Activated CD8-positive, alpha-beta memory T cell treated with anti-CD3 and anti-CD28 coated beads, Interleukin-2, amount 50 U/mL, for 48 hours (primary cell): ENCODE results near the gene CNTFR.

Experiments used
- DNase-seq: peaks from one replicate; pipeline ENCODE4 v3.0.0-alpha.2; 2020

The CNTFR gene

DNA sequence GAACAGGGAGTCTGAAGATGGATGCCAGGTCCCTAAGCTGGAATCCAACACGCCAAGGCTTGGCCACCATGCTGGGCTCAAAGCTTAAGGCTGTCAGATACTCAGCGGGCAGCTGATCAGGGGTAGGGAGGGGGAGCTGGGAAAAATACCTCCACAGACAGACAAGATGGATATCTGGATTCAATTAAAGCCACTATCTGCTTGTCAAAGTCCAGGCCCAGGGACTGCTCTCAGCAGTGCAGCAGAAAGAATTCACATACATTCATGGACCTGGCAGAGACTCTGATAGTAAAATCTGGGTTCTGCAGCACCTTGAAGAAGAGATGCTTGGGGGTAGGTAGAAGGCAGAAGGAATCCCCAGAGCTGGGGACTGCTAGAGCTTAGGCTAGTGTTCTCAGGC, 25.6 kb upstream of the CNTFR start:
- DNase-seq, result no peak

- peak; percentile 84 for DNase-seq
These were observed 23.4 kb upstream of the CNTFR start for GRCh38 chr9:34612788-34613390.

- DNase-seq, result peak; percentile 93
These were observed 22.6 kb upstream of the CNTFR start, which contains the start of gene RPP25L for GRCh38 chr9:34611811-34612787. RPP25L (minus strand) TSS chr9:34612097; CDS start chr9:34611296, 801 bp downstream.

- no peak for DNase-seq
These were observed 21.8 kb upstream of the CNTFR start for GRCh38 chr9:34611251-34611810.

DNA sequence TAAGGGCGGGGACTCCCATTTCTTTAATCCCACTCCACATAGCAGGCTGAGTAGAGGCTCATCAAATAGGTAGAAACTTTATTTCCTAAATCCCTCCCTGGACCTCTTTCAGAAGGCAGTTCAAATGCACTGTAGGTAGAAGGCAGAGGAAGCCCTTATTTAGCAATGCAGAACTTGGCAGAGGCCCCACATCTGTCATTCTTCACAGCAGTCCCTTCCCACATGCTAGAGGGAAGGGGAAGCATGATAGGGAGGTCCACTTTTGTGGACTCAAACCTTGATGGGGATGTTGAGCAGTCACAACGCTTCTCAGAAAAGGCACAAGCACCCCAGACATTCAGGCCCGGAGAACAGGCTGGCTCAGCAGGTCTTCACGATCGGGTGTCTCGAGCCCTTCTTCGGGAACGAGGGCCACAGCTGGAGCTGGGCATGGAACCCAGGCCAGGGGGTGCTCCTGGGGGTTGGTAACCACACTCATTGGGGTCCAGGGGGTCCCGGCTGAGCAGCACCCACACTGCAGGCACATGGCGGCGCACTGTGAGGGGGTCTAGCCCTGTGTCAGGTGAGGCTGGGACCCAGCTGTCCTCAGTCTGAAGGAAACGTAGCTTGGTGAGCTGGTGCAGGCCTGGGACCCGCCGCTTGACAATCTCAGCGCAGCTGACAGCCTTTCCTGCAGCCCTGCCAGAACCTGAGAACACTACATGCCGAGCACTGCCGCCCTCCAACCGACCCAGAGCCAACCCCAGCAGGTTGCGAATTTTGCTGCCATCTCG, 21.1 kb upstream of the CNTFR start:
- no peak for DNase-seq

GRCh38 chr9:34607331-34607730, 17.8 kb upstream of the CNTFR start:
- no peak for DNase-seq

GRCh38 chr9:34606905-34607304, 17.4 kb upstream of the CNTFR start:
- no peak for DNase-seq

DNA sequence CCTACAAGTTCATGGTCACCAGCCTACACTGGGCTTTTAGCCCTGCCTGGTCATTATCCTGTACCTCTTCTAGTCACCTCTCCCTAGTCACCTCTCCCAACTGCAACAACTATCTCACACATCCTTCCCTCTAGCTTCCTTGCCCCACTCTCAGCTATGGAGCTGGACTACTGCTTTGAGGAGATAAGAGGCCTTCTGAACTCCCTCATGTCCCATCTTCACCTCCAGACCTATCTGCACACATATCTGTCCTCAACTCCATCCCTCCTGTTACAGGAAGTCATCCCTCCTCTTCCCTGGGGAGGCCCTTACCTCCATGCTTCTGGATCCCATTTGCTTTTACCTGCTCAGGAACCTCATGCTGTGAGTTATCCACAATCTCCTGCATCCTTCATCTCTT, 16.7 kb upstream of the CNTFR start:
- DNase-seq, result no peak

DNA sequence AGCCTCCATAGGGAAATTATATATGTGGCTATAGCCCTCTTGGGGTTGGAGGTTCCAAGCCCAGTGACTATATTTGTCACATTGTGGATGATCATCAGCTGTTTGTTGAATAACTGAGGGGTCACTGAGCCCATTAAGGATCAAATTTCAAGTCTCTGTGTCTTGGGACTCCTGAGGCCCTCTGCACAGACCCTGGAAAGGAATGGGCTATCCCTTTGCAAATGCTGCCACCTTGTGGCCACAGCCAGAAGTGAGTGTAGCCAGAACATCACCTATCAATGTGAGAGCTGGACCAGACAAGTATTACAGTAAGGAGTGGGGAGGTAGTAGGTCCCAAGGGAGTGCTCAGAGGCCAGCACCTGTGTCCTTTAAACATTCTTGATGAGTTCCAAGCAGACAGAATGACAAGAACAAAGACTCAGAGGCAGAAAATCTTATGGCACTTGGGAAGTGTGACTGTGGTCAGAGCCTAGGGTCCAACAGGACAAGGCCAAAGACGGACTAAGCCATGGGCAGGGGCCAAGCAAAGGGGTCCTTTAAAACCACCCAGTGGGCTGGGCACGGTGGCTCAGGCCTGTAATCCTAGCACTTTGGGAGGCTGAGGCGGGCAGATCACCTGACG, 14.2 kb upstream of the CNTFR start:
- DNase-seq, result peak; percentile 94

DNA sequence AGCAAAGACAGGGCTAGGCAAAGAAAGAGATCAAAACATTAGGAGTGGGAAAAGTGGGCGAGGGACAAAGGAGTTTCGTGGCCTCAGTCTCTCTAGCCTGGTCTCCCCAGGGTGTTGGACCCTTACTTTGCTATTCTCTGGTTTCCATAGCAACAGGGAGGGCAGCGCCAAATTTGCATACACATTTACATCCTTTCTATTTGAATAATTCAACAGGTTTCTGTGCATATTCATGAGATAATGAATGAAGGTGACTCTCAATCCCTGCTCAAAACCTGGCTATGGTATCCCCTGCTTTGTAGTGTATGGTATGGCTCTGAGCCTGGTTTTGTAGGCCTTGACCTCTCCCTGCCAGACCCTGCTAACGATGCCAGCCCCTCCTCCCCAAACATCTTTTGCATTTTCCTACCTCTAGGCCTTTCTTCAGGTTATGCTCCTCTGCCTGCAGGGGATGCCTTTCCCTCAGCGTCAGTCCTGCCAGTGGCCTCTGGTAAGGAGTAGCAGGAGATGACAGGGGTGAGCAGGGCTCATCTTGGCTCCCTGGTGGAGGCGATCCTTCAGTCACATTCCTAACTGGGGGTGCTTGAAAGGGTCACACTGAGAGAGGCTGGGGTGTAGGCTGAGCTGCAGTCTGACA, 12.5 kb upstream of the CNTFR start:
- DNase-seq, result no peak

- no peak for DNase-seq
These were observed 11.4 kb upstream of the CNTFR start for GRCh38 chr9:34600908-34601307.

DNA sequence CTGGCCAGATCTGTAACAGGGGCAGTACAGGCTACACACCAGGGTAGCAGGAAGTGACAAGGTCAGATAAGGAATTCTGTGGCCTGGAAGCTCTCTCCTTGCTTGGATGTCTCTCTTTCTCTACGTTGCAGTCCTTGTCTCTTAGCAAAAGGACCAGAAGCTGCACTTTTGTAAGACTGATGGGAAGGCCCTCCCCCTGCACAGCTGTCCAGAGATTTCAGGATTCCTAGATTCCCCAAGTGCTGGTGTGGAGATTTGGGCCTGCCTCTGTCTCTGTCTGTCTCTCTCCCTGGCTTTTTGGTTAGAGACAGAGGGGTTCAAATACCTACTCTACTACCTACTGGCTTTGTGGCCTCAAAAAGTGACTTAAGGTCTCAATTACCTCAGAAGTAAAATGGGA, 10.0 kb upstream of the CNTFR start:
- no peak for DNase-seq

DNA sequence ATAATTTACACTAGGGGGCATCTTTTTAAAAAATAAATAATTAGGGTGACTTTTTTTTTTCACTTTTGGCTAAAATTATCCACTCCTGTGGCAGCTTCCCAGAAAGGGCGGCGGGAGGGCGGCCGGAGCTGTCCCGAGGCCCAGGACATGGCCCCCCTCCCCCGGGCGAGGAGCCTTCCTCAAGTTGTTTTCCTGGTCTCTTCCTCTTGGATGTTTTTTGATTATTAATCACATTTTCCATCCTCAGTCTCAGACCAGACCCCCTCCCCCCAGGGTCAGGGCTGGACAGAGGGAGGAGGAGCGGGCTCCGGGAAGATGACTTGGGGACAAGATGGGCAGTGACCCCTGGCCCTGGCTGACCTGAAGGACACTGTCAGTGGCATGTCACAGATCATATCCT, 4.7 kb upstream of the CNTFR start:
- DNase-seq, result no peak

GRCh38 chr9:34592895-34593601, 3.5 kb upstream of the CNTFR start:
- DNase-seq, result no peak

DNA sequence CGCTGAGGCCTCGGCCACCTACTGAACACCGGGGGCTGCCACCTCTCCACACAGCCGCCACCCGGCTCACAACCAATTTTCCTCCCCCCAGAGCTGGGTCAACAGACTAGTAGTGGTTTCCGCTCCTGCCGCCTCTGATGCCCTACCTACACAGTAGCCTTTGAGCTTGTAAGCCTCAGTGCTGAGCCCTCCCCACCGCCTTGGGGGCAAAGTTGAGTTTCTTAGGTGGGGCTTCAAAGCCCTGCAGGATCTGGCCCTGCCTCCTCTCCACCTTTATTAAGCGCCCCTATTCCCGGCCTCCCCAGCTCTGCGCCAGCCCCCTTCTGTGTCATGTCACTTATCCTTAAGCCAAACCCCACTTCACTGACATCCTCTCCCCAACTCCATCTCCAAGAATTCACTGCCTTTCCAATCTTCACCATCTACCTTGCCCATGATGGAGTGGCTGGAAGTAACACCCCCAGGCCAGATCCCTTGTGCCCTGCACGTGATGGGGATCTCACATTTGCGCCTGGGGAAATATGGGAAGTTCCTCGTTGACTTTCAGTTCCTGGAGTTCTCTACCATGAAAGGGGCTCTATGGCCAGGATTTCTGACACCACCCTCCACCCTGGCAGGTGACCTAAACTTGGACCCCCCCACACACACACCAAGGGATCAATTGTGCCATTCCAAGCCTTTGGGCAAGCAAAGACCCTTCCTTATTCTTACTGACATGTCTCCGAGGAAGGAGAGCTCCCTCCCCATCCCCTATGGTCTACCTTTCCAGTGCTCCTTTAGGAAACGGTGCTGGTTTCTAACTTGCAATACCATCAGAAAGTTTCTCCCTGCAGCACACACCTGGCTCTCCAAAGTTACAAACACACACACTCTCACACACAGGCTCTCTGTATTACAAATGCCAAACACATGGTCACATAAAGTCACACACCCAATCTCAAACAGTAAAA, 2.7 kb upstream of the CNTFR start:
- DNase-seq, result no peak

DNA sequence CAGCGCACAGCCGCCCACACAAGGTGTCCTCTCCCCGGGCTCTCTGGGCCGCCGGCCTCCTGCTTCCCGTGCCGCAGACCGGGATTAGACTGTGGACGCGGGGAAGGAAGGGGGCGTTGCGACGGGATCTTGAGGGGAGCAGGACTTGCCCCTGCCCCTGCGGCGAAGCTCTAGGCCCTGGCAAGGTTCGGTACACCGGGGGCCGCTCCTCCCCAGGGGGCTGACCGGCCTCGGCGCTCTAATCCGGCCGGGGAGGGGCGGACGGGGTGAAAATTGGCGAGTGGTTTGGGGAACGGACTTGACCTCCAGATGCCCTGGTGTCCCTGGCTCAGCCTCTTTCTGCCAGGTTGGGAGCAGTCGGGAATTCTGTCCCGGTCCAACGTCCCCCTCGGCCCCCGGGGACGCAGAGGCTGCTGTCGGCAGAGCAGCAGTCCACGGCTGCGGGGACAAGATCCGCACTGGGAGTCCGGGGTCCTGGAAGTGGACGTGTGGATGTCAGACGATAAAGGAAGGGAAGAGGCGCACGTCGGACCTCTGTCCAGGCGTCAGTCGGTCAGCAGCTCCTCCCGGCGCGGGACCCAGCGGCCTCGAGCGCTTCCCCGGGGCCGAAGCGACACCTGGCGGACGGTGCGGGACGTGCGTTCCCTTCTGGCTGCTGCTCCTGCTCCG, 1.9 kb upstream of the CNTFR start:
- peak; percentile 93 for DNase-seq

- DNase-seq, result peak; percentile 64
These were observed 1.1 kb upstream of the CNTFR start for GRCh38 chr9:34590381-34591247.
